GM12891 (cell line): Measurements from ENCODE around the gene NAT10.
A peak's percentile ranks its signal among the peaks of the same experiment; 100 is the strongest.

Source experiments
- DNase-seq: peaks from one replicate; pipeline ENCODE4 v3.0.0; 2011; ENCODE audit warnings: low spot score; ENCODE audit not compliant: insufficient read length
- FAIRE-seq: peaks from 2 replicates; lab custom pipeline; 2011; peaks lifted over from hg19 to GRCh38; lab: Jason Lieb, UNC
- PAX5 ChIP-seq: IDR thresholded peaks from 2 replicates; pipeline ENCODE4 v1.6.1; 2011; ENCODE audit warnings: low read length, moderate library complexity, mild to moderate bottlenecking; ENCODE audit not compliant: insufficient read depth, severe bottlenecking
- POLR2A ChIP-seq: IDR thresholded peaks from 2 replicates; pipeline ENCODE4 v1.6.1; 2011; ENCODE audit warnings: low read depth, low read length, control low read depth
- POLR2AphosphoS5 ChIP-seq: IDR thresholded peaks from 2 replicates; pipeline ENCODE4 v1.6.1; 2011; ENCODE audit warnings: low read depth, low read length, control low read depth
- POU2F2 ChIP-seq: IDR thresholded peaks from 2 replicates; pipeline ENCODE4 v1.6.1; 2011; ENCODE audit warnings: low read depth, mild to moderate bottlenecking, control low read depth, low read length, moderate library complexity
- SPI1 ChIP-seq: IDR thresholded peaks from 2 replicates; pipeline ENCODE4 v1.6.1; 2011; ENCODE audit warnings: low read depth, low read length, control low read depth
- TAF1 ChIP-seq: IDR thresholded peaks from 2 replicates; pipeline ENCODE4 v1.6.1; 2011; ENCODE audit warnings: low read depth, low read length, control low read depth

The NAT10 gene

GRCh38 chr11:34165786-34166555 lies 60.5 kb downstream of the NAT10 start:
- TF ChIP-seq POLR2AphosphoS5 = no peak
- TF ChIP-seq PAX5 = no peak
- no peak for TF ChIP-seq TAF1
- TF ChIP-seq POU2F2 = no peak
- TF ChIP-seq POLR2A = no peak
- DNase-seq (no peak), FAIRE-seq (no peak)

GRCh38 chr11:34166806-34167740 lies 61.6 kb downstream of the NAT10 start:
- DNase-seq = no peak
- no peak for FAIRE-seq
- TF ChIP-seq TAF1 = no peak
- TF ChIP-seq SPI1 = no peak
- no peak for TF ChIP-seq PAX5
- TF ChIP-seq POU2F2 = no peak
- no peak for TF ChIP-seq POLR2A
- TF ChIP-seq POLR2AphosphoS5 = no peak

DNA sequence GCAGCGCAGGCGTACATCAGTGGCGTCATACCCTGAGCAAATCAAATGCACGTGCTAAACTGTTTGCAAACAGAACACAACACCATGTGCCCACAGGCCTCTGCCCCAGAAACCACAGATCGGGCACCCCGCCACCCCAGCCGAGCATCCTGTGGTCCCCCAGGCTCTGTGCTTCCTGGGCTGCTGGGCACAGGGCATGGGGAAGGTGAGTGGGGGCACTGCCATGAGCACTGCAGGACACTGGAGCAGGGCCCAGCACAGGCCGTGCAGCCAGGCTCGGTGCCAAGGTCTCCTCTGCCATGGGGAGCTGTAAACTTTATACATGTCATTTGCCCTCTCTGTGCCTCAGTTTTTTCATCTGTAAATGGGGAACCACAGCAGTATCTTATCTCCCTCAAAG lies 62.5 kb downstream of the NAT10 start:
- TF ChIP-seq TAF1 (no peak), POU2F2 (no peak), POLR2AphosphoS5 (no peak), POLR2A (no peak), PAX5 (no peak), SPI1 (no peak)
- FAIRE-seq (no peak), DNase-seq (no peak)

GRCh38 chr11:34168642-34169420 lies 63.4 kb downstream of the NAT10 start:
- no peak for FAIRE-seq
- TF ChIP-seq SPI1 (no peak), POLR2A (no peak), PAX5 (no peak), POLR2AphosphoS5 (no peak)
- DNase-seq = no peak

DNA sequence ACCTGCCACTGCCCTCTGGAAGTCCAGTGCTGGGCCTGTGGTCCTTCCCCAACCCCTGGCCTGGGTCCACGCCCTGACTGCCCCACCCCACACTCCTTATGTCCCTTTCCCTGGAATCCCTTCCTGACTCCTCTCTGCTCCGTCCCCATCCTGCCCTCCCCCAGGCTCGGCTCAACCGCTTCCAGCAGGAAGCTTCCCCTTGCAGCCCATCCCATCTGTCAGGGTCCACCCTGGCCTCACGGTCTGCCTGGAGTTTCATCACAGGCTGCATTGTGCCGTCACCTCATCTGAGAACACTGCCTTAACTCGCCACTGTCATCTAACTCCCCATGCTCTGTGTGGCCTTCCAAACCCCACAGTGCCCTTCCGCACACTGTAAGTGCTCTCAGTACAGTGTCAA lies 64.3 kb downstream of the NAT10 start:
- DNase-seq (no peak), FAIRE-seq (no peak)
- TF ChIP-seq POU2F2 (no peak), SPI1 (no peak), TAF1 (no peak), POLR2AphosphoS5 (no peak), PAX5 (no peak), POLR2A (no peak)

- FAIRE-seq (no peak), DNase-seq (no peak)
- TF ChIP-seq POLR2A = no peak
- no peak for TF ChIP-seq POU2F2
- no peak for TF ChIP-seq SPI1
- no peak for TF ChIP-seq TAF1
- no peak for TF ChIP-seq PAX5
- TF ChIP-seq POLR2AphosphoS5 = no peak
These were observed 67.6 kb downstream of the NAT10 start for GRCh38 chr11:34173050-34173449.

DNA sequence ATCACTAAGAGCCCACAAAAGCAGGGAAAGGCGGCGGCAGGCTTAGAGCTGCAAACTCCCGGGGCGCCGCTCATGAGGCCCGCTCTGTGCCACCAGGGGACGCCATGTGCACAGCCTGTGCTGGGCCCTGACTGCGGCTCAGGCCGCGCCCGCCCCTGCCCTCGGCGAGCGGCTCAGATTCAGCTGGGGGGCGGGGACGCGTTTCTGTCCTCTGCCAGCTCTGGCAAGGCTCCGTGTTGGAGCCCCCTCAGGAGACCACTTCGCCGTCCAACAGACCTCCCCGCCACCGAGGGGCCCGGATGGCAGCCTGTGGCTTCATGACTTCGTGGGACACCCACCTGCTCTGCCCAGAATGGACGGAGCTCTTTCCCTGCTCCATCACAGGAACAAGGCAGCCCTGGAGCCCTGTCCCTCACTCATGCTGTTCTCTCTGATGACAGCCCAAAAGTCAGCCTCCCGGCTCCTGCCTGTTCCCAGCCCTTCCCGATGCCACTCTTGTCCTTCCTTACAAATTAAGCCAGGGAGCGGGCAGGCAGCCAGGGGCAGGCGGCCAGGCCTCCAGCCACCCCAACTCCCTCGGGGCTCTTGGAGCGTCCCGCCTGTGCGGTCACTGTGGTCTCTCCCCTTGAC lies 69.1 kb downstream of the NAT10 start:
- peak; percentile 93 for DNase-seq
- FAIRE-seq = peak; percentile 71
- no peak for TF ChIP-seq SPI1
- peak; percentile 44; the same call in 1 of the 2 replicates for TF ChIP-seq POU2F2

DNA sequence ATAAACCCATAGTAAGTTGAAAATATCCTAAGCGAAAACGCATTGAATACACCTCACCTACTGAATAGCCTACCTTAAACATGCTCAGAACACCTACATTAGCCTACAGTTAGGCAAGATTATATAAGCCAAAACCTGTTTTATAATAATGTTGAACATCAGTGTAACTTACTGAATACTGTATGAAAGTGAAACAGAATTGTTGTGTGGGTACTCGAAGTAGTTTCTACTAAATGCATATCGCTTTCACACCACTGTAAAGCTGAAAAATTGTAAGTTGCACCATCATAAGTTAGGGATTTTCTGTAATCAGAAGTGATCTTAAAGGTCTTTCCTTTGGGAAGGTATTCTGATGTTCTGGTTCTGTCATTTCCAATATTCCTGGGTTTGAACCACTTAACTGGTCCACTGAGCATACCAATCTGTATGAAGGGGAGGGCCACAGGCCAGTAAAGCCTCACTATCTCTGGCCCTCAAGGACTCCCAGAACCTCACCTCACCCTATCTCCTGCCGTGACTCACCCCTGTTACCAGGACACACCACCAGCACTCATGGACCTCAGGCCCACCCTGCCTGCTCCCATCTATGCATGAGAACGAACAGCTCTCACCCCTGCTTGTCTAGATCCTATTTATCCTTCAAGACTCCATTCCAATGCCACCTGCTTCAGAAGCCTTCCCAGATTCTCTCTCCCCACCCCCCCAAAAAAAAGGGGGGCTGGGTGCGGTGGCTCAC lies 70.0 kb downstream of the NAT10 start:
- DNase-seq (no peak), FAIRE-seq (no peak)
- no peak for TF ChIP-seq POLR2A
- TF ChIP-seq PAX5 = no peak
- TF ChIP-seq POLR2AphosphoS5 = no peak
- TF ChIP-seq POU2F2 = no peak
- TF ChIP-seq SPI1 = no peak
- no peak for TF ChIP-seq TAF1

DNA sequence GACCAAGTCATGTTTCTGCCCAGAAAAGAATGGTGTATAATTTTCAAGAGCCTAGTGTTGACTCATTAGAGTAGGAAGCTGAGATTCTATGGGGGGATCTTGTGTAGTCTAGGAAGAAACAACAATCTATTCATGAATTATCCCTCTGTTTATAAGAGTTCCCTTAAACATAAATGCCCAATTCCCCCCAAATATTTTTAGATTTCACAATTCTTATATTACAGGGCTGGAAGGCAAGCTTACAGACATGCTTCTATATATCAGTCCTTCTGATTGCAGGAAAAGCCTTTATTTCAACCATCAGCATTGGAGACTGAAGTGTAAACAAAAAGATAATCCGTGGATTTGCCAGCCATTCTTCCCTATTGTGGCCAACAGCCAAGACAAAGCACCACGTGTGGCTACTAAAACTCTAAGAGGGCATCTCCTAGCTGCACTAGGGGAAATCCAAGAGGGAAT lies 71.4 kb downstream of the NAT10 start:
- DNase-seq = no peak
- TF ChIP-seq POU2F2 (no peak), POLR2AphosphoS5 (no peak), PAX5 (no peak), POLR2A (no peak), SPI1 (no peak), TAF1 (no peak)
- no peak for FAIRE-seq
